Stimulated activated naive CD4-positive, alpha-beta T cell treated with Interleukin-2 at 50 U/mL for 16 hours (primary cell): ENCODE results near the gene MPRIP.

Experiments used
- DNase-seq: peaks from one replicate; lab custom pipeline; 2025; lab: John Stamatoyannopoulos, UW

MPRIP gene

DNA sequence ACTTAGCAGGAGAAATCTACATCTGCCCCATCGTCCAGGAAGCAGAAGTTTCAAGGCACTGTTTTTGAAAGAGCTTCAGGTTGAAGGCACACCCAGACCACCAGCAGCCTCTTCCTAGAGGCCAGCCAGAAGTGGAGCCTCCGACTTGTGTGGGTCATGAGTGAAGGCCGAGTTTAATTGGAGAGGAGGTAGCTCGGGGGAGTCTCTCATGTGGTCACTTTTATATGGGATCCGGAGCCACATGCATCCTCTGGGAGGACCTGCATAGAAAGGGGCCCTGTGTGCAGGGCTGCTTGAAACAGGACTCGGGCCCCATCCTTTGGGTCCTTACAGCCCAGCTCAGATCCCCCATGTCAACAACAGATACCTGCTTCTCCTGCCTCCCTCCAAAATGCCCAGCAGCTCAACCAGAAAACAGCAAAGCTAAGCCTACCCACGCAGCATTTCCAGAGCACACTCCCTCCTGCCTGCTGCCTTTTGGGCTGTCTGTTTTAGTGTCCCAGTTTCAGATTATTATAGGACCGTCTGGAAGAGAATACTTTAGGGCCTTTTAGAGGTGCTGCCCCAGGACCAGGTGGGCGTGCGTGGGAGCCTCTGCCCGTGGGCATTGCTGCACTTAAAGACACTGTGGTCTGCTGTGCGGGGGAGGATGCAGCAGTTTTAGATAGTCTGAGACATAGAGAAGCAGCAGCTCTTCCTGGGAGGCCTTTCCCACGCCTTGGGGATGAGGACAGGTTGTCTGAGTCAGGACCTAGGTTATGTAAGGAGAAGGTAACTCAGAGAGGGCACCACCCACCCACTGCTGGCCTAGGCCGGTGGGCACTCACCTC lies 29.5 kb downstream of the MPRIP start:
- DNase-seq = no peak

- DNase-seq = no peak
Observed at GRCh38 chr17:17072546-17072945, 30.3 kb downstream of the MPRIP start.

GRCh38 chr17:17073030-17073564 lies 30.8 kb downstream of the MPRIP start:
- no peak for DNase-seq

DNA sequence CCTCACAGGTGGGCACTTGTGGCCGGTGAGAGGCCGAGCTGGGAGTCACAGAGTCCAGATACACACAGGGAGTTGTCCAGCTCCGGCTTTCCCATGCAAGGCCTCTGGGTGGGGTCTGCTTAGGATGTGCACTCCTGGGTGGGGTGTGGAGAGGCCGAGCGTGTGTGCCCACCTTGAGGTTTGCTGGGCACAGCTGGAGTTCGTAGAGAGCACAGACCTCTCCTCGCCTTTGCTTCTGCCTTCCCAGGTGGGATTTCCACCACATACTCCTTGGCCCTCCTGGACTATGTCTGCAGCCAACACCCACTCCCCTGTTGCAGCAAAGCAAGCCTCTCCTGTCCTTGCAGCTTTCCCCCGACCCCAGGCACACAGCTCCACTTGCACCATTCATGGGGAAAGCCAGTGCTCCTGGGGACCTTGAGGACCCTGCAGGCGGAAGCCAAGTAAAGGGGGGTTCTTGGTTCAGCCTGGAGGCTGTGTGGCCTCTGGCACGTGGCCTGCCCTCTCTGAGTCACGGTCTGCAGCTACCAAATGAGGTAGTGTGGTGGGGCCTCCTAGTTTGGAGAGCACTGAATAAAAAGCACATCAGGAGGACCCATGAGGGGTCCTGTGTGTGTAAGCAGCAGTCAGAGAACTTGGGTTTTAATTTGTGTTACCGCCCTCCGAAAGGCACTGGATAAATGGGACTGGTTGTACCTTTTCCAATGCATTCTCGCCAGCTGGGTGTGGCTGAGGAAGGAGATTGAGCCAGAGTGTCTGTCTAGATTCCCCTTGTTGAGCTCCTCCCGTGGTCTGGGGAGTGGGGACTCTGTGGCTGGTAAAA lies 31.5 kb downstream of the MPRIP start:
- DNase-seq = no peak

GRCh38 chr17:17075125-17075781 lies 33.0 kb downstream of the MPRIP start:
- no peak for DNase-seq

GRCh38 chr17:17076066-17076465 lies 33.8 kb downstream of the MPRIP start:
- DNase-seq = no peak

- no peak for DNase-seq
Observed at GRCh38 chr17:17077101-17077500, 34.8 kb downstream of the MPRIP start.

GRCh38 chr17:17077861-17078732 lies 35.8 kb downstream of the MPRIP start:
- DNase-seq = no peak

- DNase-seq = no peak
Observed at GRCh38 chr17:17078832-17079231, 36.6 kb downstream of the MPRIP start.

DNA sequence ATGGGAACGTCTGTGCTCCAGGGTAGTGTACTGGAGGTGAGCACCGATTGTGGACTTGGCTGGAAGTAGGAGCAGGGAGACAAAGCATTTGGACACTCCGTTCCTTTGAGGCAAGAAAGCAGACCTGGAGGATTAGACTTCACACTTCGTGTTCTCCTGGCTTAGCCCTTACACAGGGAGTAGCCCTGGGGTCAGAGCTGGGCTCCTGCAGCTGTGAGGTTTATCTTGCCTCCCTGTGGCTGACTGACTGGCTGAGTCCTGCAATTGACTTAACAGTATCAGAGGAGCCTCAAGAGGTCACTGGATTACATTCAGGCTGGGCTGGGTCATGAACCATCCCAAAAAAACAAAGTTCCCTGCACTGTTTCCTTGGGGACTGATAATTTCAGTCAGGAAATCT lies 37.1 kb downstream of the MPRIP start:
- no peak for DNase-seq

DNA sequence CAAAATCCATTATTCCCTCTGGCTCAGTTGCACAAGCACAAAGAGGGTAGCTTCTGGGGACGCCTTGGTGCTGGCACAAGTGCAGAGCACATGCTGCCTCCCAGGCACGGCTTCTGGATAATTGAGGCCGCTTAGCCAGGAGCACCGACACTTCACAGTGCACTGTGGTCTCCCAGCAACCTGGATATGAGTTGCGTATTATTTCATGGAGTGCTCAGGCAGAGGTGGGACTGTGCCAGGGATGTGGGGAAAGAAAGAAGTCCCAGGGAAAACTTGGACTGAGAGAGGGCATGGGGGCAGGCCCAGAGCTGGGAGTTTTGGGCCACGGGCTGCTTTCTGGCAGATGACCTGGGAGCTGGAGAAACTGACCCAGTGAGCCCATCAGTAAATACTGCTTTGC lies 37.5 kb downstream of the MPRIP start:
- DNase-seq = no peak

DNA sequence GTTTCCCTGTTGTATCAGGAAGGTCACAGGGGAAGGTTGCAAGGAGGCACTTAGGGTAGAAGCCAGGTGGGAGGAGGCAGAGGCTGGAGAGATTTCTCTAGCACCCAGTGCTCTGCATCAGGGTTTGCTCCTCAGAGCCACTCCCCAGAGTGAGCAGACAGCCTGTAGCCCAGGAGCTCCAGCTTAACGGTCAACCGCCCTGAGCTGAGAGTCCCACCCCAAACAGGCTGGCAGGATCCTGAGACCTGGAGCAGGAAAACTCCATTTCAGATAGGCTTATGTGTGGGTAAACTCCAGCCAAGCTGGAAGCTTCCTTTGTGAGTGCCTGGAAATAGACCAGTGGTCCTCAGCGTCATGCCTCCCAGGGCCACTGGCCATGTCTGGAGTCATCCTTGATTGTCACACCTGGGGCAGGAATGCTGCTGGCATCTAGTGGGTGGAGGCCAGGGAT lies 37.9 kb downstream of the MPRIP start:
- DNase-seq = no peak

- DNase-seq = no peak
Observed at GRCh38 chr17:17080781-17081180, 38.5 kb downstream of the MPRIP start.

DNA sequence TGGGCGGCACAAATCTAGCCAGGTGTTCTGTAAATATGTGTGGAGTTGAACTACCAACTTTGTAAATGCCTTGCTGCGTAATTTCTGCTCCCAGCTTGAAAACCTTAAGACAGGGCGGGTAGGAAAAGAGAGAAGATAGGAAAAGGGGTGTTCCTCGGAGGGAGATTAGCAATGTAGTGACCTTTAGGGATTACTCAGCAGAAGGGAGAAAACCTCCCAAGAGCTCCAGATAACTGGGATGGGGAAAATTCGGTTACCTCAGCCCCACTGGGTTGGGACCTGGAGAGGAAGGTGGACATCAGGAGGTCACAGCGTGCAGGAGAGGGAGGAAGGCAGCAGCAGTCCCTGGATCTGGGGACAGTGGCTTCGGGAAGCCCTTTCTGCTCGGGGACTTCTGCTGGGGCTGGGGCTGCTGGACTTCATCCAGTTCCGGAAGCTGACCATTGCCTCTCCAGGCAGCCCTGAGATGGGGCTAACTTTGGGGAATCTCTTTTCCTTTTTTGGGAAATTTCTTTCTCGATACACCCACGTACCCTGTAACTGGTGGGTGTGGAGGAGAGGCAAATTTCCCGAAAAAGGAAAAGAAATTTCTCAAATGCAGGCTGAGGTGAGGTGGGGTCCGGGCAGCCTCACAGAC lies 39.2 kb downstream of the MPRIP start:
- no peak for DNase-seq

GRCh38 chr17:17082878-17083277 lies 40.6 kb downstream of the MPRIP start:
- no peak for DNase-seq

GRCh38 chr17:17084317-17084835 lies 42.1 kb downstream of the MPRIP start:
- DNase-seq = no peak

DNA sequence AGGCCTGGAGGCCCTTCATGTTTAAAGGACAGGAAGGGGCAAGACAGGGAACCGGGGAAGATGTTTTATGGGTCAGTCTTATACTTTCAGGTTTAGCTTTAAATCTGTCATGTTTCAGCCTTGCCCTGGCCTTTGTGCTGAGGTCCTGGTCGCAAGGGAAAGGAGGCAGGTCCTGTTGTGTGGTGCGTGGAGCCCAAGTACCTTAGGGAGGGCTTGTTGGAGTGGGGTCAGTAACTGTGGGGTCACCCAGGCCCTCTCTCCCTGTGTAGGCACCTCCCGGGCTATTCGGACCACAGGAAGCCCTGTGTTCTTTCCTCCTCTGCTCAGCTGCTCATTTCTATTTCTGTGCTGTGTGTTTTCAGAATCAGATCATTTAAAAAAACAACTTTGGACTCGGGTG lies 42.7 kb downstream of the MPRIP start:
- no peak for DNase-seq

DNA sequence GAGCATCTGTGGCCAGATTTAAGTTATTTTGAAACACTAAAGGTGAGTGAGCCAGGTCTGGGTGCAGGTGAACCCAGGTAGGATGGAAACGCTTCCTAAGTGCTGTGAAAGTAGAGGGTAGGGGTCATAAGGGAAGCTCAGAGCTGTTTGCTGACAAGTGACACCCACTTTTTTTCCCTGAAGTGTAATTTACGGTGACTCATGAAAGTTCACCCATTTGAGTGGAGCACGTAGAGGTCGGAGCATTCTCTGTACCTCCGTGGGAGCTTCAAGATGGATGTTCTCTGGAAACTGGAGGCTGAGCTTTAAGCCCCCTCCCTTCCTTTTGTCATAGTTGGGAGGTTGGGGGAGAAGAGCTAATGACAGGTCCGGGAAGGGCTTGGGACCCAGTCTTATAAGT lies 44.3 kb downstream of the MPRIP start:
- DNase-seq = no peak

DNA sequence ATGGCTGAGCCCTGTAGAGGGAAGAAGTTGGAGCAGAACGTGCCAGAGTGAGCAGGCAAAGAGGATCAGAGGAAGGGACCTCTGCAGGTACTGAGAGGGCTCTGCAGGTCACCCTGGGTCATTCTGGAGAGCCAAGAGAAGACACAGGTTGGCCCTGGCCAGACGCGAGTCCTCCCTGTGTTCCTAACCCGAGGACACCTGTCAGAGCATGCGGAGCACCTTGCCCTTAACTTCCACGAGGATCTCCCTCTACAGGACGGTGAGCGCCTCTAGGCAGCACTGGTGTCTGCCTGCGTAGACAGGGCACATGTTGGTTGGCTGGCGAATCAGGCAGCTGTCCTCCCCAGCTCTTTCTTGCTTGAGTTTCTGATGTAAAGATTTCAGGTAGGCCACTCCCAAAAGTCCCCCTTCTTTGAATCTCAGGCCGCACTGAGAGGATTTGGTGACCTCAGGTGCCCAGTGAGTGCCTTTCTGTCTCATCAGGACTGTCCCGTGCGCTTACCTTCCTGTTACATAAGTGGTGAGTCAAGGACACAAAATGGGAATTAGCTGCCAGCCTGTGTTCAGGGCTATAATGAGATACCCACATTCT lies 45.3 kb downstream of the MPRIP start:
- DNase-seq = no peak

GRCh38 chr17:17088086-17088485 lies 45.8 kb downstream of the MPRIP start:
- no peak for DNase-seq
